HG02938 (cell line): Measurements from ENCODE around the gene ARL8B.

ENCODE experiments used
- ATAC-seq: cut with Tn5 transposase; IDR thresholded peaks from one replicate; pipeline ENCODE4 v1.9.1; 2021; ENCODE audit warnings: mild to moderate bottlenecking, moderate library complexity; ENCODE audit not compliant: unreplicated experiment

Gene ARL8B

GRCh38 chr3:5205165-5205941 lies 83.3 kb downstream of the ARL8B start:
- ATAC-seq, result peak; percentile 97

- ATAC-seq, result no peak
These were observed 88.8 kb downstream of the ARL8B start for GRCh38 chr3:5210926-5211325.

GRCh38 chr3:5212628-5213573 lies 90.8 kb downstream of the ARL8B start:
- no peak for ATAC-seq

GRCh38 chr3:5213574-5213966 lies 91.5 kb downstream of the ARL8B start:
- no peak for ATAC-seq

- ATAC-seq, result no peak
These were observed 92.3 kb downstream of the ARL8B start for GRCh38 chr3:5214352-5214751.

- no peak for ATAC-seq
These were observed 95.9 kb downstream of the ARL8B start for GRCh38 chr3:5217824-5218595.

- ATAC-seq, result no peak
These were observed 96.7 kb downstream of the ARL8B start for GRCh38 chr3:5218815-5219214.

- ATAC-seq, result no peak
These were observed 97.1 kb downstream of the ARL8B start for GRCh38 chr3:5219216-5219615.

- ATAC-seq, result no peak
These were observed 98.1 kb downstream of the ARL8B start for GRCh38 chr3:5220193-5220592.

- no peak for ATAC-seq
These were observed 98.8 kb downstream of the ARL8B start for GRCh38 chr3:5220667-5221431.

- ATAC-seq, result no peak
These were observed 99.6 kb downstream of the ARL8B start for GRCh38 chr3:5221701-5222100.

- no peak for ATAC-seq
These were observed 100.4 kb downstream of the ARL8B start for GRCh38 chr3:5222283-5223005.

- peak; percentile 48 for ATAC-seq
These were observed 104.7 kb downstream of the ARL8B start for GRCh38 chr3:5226783-5227182.

GRCh38 chr3:5227812-5228211 lies 105.7 kb downstream of the ARL8B start:
- ATAC-seq, result no peak

- no peak for ATAC-seq
These were observed 107.3 kb downstream of the ARL8B start for GRCh38 chr3:5229414-5229813.
